ENCODE results near the gene OR2T35. TPM values are rescaled to one million over a fixed set of nuclear protein-coding genes. Genes with fewer than 3 reads are reported as not detected.
A peak's percentile ranks its signal among the peaks of the same experiment; 100 is the strongest.

OR2T35 gene
- total RNA-seq, 1 experiment from 2014 or later = not detected

DNA sequence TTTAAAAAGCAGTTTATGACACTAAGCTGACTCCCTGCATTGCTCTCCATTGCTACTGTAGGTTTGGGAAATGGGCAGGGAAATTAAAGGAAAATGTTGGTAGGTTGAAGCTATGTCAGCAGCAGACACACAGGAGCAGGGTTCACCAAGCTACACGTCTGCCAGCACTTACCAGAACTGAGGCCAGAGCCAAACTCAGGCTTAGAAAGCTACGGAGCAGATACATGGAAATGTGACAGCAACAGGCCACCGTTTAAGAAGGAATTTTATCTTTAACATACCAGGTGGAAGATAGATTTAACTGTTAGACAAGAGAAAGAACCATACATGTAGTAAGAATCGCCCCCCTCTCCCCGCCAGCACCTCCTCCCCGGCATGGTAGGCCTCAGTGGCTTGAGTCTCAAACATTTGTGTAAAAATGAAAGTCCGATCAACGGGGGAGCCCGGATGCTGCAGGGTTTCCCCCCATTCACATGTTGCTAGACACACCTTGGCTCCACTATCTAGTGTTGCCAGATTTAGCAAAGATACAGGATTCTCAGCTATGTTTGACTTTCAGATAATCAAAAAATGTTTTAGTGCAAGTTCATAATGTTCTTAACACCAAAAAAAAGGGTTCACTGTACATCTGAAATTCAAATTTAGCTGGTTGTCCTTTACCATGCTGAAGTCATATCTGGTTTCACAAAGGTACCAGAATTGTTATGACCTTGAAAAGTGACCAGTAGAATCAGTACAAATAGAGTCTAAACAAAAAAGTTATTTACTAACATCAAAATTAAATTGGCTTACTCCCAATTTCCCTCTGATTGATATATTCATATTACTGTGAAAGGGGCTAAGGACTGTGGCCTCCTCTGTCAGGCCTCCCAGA is 16.9 kb downstream of the OR2T35 start:
- DNase-seq = no peak
- H3K4me3 Mint-ChIP-seq (ENCODE audit: low read depth, unreplicated experiment) = no peak overlapping the region
- intact Hi-C loops (cut with micrococcal nuclease; ENCODE audit: unreplicated experiment) = no loop called here
- no peaks in the 10 kb centered on the region for H3K36me3 Mint-ChIP-seq (ENCODE audit: insufficient read depth, unreplicated experiment)
- TF ChIP-seq, protein P1, sequence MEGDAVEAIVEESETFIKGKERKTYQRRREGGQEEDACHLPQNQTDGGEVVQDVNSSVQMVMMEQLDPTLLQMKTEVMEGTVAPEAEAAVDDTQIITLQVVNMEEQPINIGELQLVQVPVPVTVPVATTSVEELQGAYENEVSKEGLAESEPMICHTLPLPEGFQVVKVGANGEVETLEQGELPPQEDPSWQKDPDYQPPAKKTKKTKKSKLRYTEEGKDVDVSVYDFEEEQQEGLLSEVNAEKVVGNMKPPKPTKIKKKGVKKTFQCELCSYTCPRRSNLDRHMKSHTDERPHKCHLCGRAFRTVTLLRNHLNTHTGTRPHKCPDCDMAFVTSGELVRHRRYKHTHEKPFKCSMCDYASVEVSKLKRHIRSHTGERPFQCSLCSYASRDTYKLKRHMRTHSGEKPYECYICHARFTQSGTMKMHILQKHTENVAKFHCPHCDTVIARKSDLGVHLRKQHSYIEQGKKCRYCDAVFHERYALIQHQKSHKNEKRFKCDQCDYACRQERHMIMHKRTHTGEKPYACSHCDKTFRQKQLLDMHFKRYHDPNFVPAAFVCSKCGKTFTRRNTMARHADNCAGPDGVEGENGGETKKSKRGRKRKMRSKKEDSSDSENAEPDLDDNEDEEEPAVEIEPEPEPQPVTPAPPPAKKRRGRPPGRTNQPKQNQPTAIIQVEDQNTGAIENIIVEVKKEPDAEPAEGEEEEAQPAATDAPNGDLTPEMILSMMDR (IDR thresholded peaks at IDR 0.05; ENCODE audit: unreplicated experiment) = no peak
- BruUV-seq (replicated peaks) = no TSS peak
- CTCF ChIA-PET = no interaction called here
- H3K9me3 Mint-ChIP-seq (ENCODE audit: low read depth, unreplicated experiment) = peaks cover 9% of the 10 kb centered on the region
- H3K27me3 Mint-ChIP-seq (ENCODE audit: unreplicated experiment) = no peaks in the 10 kb centered on the region
- H3K4me1 Mint-ChIP-seq (ENCODE audit: low read depth, unreplicated experiment) = no peaks in the 10 kb centered on the region
- H3K27ac Mint-ChIP-seq (ENCODE audit: unreplicated experiment) = no peak overlapping the region

DNA sequence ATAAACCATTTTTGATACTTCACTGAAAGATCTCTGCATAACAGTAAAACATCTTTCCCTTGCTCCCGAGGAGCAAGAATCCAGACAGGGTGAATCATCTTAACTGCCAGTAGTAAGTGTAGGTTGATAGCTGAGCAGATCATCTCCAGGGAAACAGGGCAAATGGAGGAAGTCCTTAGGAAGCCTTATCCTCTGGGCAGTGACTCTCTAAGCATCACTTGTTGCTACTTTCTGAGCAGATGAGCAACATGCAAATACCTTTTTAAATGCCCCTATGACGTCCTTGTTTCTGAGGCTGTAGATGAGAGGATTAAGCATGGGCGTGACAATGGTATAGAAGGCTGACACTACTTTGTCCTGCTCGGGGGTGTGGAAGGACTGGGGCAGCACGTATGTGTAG is 19.1 kb downstream of the OR2T35 start:
- TF ChIP-seq, protein P1 (IDR thresholded peaks at IDR 0.05; ENCODE audit: unreplicated experiment) = no peak
- DNase-seq = no peak
- H3K4me1 Mint-ChIP-seq (ENCODE audit: low read depth, unreplicated experiment) = no peaks in the 10 kb centered on the region
- no peaks in the 10 kb centered on the region for H3K27me3 Mint-ChIP-seq (ENCODE audit: unreplicated experiment)
- H3K4me3 Mint-ChIP-seq (ENCODE audit: low read depth, unreplicated experiment) = no peak overlapping the region
- peaks cover 9% of the 10 kb centered on the region for H3K9me3 Mint-ChIP-seq (ENCODE audit: low read depth, unreplicated experiment)
- no peak overlapping the region for H3K27ac Mint-ChIP-seq (ENCODE audit: unreplicated experiment)
- H3K36me3 Mint-ChIP-seq (ENCODE audit: insufficient read depth, unreplicated experiment) = no peaks in the 10 kb centered on the region
- intact Hi-C loops (cut with micrococcal nuclease; ENCODE audit: unreplicated experiment) = no loop called here
- CTCF ChIA-PET = no interaction called here
- BruUV-seq (replicated peaks) = no TSS peak

DNA sequence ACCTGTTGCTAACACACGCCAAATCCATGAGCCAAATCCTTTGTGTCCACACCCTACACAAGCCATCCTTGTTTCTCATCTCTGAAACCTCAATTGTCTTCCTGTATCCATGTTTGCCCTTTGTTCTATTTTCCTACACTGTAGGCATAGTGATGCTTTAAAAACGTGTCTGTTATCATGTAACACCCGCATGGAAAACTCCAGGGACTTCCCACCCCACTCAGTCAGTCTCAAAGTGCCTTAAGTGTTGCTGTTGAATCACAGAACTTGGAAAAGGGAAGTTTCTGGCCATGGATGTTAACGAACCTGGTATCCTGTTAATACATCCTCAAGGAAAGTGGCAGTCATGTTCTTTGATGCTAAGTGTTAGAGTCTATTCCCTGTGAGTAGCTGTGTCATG is 19.9 kb downstream of the OR2T35 start:
- intact Hi-C loops (cut with micrococcal nuclease; ENCODE audit: unreplicated experiment) = no loop called here
- Mint-ChIP-seq H3K36me3 (ENCODE audit: insufficient read depth, unreplicated experiment) (no peaks in the 10 kb centered on the region), H3K4me3 (ENCODE audit: low read depth, unreplicated experiment) (no peak overlapping the region), H3K4me1 (ENCODE audit: low read depth, unreplicated experiment) (no peaks in the 10 kb centered on the region), H3K9me3 (ENCODE audit: low read depth, unreplicated experiment) (peaks cover 6% of the 10 kb centered on the region), H3K27ac (ENCODE audit: unreplicated experiment) (no peak overlapping the region), H3K27me3 (ENCODE audit: unreplicated experiment) (no peaks in the 10 kb centered on the region)
- TF ChIP-seq, protein P1 (IDR thresholded peaks at IDR 0.05; ENCODE audit: unreplicated experiment) = no peak
- CTCF ChIA-PET = no interaction called here
- DNase-seq = no peak
- BruUV-seq (replicated peaks) = no TSS peak

DNA sequence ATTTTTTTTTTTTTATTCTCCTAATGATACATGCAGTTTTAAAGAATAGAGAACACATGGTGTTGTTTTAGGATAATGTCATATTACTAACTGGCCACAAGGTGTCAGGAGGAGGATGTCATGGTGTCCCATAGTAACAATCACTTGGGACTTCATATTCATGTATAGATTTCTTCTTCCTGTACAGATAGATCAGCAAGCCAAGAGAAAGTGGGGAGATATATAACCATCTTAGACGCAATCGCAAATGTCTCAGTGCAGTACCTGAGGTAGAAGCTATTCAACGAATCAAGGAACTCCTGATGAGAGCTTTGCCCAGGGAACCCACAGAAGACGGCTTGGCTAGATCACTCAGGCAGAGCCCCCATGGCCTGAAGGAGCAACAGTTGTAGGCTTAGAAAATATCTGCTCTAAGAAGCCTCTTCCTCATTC is 22.5 kb downstream of the OR2T35 start:
- intact Hi-C loops (cut with micrococcal nuclease; ENCODE audit: unreplicated experiment) = loop anchor here (1.0 kb wide), 2 partner anchors 65 to 185 kb away; no protein-coding TSS in a partner anchor
- no peak overlapping the region for H3K27ac Mint-ChIP-seq (ENCODE audit: unreplicated experiment)
- H3K4me1 Mint-ChIP-seq (ENCODE audit: low read depth, unreplicated experiment) = no peaks in the 10 kb centered on the region
- no peaks in the 10 kb centered on the region for H3K27me3 Mint-ChIP-seq (ENCODE audit: unreplicated experiment)
- no TSS peak for BruUV-seq (replicated peaks)
- H3K4me3 Mint-ChIP-seq (ENCODE audit: low read depth, unreplicated experiment) = no peak overlapping the region
- peaks cover 8% of the 10 kb centered on the region for H3K9me3 Mint-ChIP-seq (ENCODE audit: low read depth, unreplicated experiment)
- peak; percentile 21 for DNase-seq
- H3K36me3 Mint-ChIP-seq (ENCODE audit: insufficient read depth, unreplicated experiment) = no peaks in the 10 kb centered on the region
- CTCF ChIA-PET = no interaction called here
- TF ChIP-seq, protein P1 (IDR thresholded peaks at IDR 0.05; ENCODE audit: unreplicated experiment) = no peak
